Dermis lymphatic vessel endothelial cell (primary cell): Measurements from ENCODE around the gene SP2. TPM values are rescaled to one million over a fixed set of nuclear protein-coding genes. Genes with fewer than 3 reads are reported as not detected.

ENCODE experiments used
- total RNA-seq: library from RNA; depleted of rRNA; stranded (reverse); fragments of >200 nt; gene quantifications from 2 replicates; pipeline ENCODE4 v1.2.1, GENCODE V29; 2014

The SP2 gene
- total RNA-seq: 1.4 and 1.8 TPM in 2 replicates

DNA sequence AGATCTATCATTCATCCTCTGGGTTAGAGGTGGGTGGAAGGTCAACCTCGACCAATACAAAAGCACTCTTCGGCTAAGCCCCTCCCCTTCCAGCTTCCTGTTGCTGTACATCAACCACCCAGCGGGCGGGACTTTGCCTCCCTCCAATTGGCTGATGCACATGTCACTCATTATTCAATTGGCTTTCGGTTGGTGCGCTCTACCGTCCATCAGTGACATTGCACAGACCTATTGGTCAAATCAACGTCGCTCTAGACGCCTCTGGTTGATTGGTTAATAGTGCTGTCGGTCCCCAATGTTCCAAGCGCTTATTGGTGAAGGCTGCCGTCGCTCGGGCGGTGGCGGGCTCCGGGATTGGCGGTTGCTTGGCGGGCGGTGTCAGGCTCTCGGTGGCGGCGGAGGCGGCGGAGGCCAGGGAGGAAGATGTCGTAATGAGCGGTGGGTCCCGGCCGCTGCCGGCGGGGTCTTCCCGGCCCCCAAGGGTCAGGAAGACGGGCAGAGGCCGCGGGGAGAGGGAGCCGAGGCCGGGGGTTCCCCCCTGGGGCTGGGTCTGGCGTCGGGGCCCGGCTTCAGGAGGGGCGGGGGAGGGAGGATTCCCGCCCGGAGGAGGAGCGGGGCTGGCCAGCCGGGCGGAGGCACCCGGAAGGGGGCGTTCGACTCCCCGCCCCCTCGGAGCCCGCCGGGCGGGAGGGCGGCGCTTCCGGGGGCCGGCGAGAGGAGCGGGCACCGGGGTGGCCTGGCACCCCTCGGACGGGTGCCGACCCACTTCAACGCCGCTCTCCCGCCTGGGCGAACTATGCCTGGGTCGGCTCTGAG is at the start of gene SP2:
Gene SP2, plus strand, starts transcription at position 381 of the 816 bp plus-strand sequence. Its CDS starts 51 bp downstream, at position 432.

DNA sequence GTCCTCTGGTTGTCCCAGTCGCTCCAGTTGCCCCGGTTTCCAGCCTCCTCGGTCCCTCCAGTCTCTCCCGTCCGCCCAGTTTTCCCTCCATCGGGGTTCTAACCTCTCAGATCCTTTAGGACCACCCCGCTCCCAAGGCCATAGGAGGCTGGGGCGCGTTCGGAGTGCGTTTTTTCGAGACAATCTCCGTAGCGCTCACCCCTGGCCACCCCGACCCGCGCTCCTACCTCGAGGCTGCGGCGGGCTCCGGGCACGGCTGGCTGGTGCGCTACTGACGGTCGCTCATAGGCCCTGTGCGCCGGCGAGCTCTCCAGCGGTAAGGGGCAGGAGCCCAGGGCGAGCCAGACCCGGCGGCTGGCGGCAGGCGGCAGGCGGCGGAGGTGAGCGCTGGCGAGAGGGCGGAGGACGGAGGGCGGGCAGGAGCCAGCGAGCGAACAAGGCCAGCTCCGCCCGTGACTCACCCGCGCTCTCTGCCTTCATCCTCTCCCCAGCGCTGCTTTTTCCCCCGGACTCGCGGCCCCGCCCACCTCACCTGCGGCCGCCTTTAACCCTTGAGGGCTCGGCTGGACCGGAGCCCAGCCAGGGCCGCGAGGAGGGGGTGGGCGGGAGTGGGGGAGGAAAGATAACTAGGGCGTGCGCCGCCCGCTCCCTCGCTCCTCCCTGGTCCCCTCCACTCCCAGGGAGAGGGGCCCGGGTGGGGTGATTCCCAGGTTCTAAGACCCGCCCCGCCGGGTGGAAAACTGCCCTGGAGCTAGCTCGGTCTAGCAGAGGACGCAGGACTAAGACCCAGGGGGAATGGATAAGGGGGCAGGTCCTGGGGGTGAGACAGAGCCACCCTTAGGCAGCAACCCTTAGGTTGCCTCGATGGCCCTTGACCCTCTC is 45.1 kb upstream of the SP2 start, which contains the start of gene SP6:
Gene SP6, minus strand, starts transcription at position 472 of the 882 bp plus-strand sequence. CDS start 2,734 bp downstream, outside the sequence.

DNA sequence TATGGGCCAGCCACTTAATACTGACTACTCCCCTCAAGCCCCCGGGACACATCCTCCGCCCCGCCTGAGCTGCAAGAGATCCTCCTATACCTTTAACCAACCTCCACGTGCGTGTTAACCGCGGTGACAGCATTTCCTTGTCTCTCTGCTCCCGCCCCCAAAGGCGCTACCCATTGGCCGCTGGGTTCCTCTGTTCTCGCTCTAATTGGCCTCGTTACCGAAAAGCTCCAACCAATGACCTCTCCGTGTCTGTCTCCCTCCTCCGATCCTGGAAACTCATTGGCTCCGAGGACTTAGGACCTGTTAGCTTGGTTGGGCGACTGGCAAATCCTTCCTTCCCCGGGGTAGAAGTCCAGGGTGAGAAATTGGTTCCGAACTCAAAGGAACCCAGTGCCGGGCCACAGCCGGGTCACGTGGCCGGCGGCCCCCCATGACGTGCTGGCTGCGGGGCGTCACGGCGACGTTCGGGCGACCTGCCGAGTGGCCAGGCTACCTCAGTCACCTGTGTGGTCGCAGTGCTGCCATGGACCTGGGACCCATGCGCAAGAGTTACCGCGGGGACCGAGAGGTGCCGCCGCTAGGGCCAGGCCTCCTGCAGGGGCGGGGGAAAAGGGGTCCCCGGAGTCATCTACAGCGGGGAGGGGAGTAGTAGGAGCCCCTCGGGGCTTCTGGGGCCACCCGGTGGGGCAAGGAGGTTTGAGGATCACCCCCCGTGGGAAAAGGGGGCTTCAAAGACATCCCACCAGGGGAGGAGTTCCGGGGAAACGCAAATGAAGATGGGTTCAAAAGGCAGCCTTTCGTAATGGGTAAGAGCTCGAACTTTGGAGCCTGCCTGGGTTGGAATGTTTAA is 45.4 kb downstream of the SP2 start, which contains the start of gene PNPO:
Gene PNPO, plus strand, starts transcription at position 326 of the 850 bp plus-strand sequence. Its CDS starts 105 bp downstream, at position 431.

DNA sequence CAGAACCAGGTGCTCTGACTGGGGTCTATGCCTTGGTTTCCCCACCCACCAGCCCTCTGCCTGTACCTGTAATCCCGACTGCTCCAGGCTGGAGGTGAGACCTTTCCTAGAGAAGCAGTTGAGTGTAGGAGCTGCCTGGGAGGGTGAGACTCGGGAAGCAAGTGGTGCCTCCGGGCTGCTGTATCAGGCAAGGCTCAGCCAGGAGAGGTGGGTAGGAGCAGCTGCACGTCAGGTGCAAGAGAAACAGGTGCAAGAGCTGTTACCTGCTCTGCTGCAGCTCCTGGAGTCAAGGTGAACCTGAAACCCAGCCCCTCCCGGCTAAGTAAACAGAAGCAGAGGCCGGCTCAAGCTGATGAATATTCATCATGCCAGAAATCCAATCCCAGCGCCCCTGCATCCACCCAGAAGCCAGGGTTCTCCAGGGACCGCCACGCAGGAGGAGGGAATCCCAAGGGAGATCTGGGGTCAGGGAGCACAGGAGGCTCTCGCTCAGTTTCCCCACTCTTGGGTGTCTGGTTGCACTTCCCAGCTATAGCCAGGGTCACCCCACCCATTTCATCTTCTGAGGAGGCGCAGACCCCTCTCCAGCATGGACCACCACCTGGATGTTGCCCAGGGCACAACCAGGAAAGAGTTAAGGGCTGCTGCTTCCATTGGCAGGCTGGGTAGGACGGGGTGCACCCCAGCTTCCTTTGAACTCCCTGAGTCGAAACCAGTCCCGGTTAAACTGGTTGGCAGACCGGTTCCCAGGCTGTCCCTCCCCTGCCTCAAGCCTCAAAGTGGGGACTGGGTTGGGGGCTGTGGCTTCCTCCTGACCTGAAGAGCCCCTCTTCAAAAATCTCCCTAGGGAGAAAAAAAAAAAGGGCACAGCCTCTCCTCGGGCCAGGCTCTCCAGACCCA is 61.8 kb downstream of the SP2 start, which contains the start of gene PRR15L:
Gene PRR15L, minus strand, starts transcription at position 293 of the 900 bp plus-strand sequence. CDS start 4,649 bp downstream, outside the sequence.

DNA sequence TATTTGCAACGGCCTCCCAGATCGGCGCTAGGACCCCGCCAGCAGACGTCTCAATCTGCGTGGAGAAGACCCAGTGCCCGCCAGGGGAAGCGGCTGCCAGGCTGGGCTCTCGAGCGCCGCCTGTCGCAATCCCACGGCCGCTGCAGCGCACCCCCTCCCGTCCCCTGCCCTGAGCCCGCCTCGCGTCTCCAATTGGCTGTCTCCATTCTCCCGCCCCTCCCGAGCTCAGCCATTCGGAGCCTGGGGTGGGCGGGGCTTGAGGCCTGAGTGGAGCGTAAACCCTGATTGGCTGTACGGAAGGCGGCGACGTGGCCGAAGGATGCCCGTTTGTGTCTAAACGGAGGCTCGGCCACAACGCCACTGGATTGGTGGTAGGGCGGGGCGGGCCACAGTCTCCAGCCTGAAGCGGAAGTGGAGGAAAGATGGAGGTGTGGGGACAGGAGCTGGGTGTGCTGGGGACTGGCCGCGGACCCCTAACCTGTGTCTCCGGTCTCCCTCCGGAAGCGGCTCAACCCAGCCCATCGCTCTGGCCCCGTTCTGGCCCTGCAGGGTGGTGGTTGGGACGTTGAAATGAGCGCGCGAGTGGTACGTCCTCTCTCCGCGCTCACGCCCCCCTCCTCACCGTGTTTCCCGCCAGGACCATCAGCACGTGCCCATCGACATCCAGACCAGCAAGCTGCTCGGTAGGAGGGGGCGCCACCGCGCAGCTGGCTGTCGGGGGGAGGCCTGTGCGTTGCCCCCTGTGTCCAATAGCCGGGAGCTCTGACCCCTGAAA is 74.9 kb downstream of the SP2 start, which contains the start of gene CDK5RAP3:
Gene CDK5RAP3, plus strand, starts transcription at position 389 of the 775 bp plus-strand sequence. Its CDS starts 34 bp downstream, at position 423.

Other genes starting within 250 kb of the SP2 start
- gene KPNB1, start 246.3 kb upstream of the SP2 start, total RNA-seq: 220 and 265 TPM in 2 replicates
- 5.3 and 10.7 TPM in 2 replicates for gene TBKBP1, start 202.1 kb upstream of the SP2 start, total RNA-seq
- under 0.01 and 0.09 TPM in 2 replicates for gene TBX21, start 163.0 kb upstream of the SP2 start, total RNA-seq
- 5.0 TPM in 2 replicates for gene OSBPL7, start 74.4 kb upstream of the SP2 start, total RNA-seq
- 18.5 and 19.0 TPM in 2 replicates for gene MRPL10, start 64.7 kb upstream of the SP2 start, total RNA-seq
- not detected in 2 replicates for gene LRRC46, start 64.6 kb upstream of the SP2 start, total RNA-seq
- gene SCRN2, start 55.0 kb upstream of the SP2 start, total RNA-seq: 28.7 and 34.8 TPM in 2 replicates
- gene SP6, start 45.1 kb upstream of the SP2 start, total RNA-seq: 1.4 and 1.7 TPM in 2 replicates
- 19.4 and 21.3 TPM in 2 replicates for gene PNPO, start 45.3 kb downstream of the SP2 start, total RNA-seq
- gene PRR15L, start 61.6 kb downstream of the SP2 start, total RNA-seq: not detected in 2 replicates
- 65.1 and 76.4 TPM in 2 replicates for gene CDK5RAP3, start 74.9 kb downstream of the SP2 start, total RNA-seq
- 9.1 and 11.2 TPM in 2 replicates for gene COPZ2, start 141.6 kb downstream of the SP2 start, total RNA-seq
- gene NFE2L1, start 152.1 kb downstream of the SP2 start, total RNA-seq: 90.9 and 123 TPM in 2 replicates
- 40.3 and 54.9 TPM in 2 replicates for gene CBX1, start 205.2 kb downstream of the SP2 start, total RNA-seq
- 11.0 and 12.1 TPM in 2 replicates for gene SNX11, start 211.5 kb downstream of the SP2 start, total RNA-seq